Uterus (tissue), 2 donors: ENCODE data around the gene PHLDB3.

Experiments
- POLR2A ChIP-seq, 2 donors: fragments of 450-650 bp; IDR thresholded peaks; one replicate each; pipeline ENCODE4 v1.6.1; 2016; ENCODE audit warnings: antibody characterized with exemption in 2 of 2, mild to moderate bottlenecking in 1 of 2, moderate library complexity in 1 of 2
- TF ChIP-seq, protein P1 (sequence below), 4 experiments: fragments of 200-600 bp in 2 of 4; fragments of 450-650 bp in 2 of 4; sonication (generic) in 2 of 4; IDR thresholded peaks; one replicate each; pipeline ENCODE4 v1.5.1; 2016 to 2019; ENCODE audit warnings: antibody characterized with exemption in 4 of 4, mild to moderate bottlenecking in 2 of 4, moderate library complexity in 1 of 4

DNA sequence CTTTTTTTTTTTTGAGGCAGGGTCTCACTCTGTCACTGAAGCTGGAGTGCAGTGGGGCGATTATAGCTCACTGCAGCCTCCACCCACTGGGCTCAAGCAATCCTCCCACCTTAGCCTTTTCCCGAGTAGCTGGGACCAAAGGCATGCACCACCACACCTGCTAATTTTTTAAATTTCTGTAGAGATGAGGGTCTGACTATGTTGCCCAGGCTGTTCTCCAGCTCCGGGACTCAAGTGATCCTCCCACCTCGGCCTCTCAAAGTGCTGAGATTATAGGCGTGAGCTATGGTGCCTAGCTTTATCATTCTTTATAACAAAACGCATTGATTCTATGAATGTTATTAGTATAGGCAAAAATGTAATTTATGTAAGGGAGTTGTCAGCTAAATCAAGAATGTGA is 21.3 kb downstream of the PHLDB3 start:
- TF ChIP-seq, protein P1, sequence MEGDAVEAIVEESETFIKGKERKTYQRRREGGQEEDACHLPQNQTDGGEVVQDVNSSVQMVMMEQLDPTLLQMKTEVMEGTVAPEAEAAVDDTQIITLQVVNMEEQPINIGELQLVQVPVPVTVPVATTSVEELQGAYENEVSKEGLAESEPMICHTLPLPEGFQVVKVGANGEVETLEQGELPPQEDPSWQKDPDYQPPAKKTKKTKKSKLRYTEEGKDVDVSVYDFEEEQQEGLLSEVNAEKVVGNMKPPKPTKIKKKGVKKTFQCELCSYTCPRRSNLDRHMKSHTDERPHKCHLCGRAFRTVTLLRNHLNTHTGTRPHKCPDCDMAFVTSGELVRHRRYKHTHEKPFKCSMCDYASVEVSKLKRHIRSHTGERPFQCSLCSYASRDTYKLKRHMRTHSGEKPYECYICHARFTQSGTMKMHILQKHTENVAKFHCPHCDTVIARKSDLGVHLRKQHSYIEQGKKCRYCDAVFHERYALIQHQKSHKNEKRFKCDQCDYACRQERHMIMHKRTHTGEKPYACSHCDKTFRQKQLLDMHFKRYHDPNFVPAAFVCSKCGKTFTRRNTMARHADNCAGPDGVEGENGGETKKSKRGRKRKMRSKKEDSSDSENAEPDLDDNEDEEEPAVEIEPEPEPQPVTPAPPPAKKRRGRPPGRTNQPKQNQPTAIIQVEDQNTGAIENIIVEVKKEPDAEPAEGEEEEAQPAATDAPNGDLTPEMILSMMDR (IDR thresholded peaks at IDR 0.05), result no peak
- TF ChIP-seq POLR2A (IDR thresholded peaks at IDR 0.05), result no peak
